ENCODE measurements around the gene PRKACB. TPM values are rescaled to one million over a fixed set of nuclear protein-coding genes. Genes with fewer than 3 reads are reported as not detected.

The PRKACB gene
- total RNA-seq, 2 experiments from 2014 or later: 68.8 to 69.1 TPM

- no peaks in the 10 kb centered on the region for H3K27me3 Mint-ChIP-seq
- DNase-seq: no peak
- ATAC-seq: no peak
- H3K4me3 Mint-ChIP-seq: no peak overlapping the region
- H3K36me3 Mint-ChIP-seq: peaks cover 2% of the 10 kb centered on the region
- no peaks in the 10 kb centered on the region for H3K9me3 Mint-ChIP-seq (ENCODE audit: low read depth)
- CTCF ChIA-PET: no interaction called here
- H3K27ac Mint-ChIP-seq: no peak overlapping the region
- H3K4me1 Mint-ChIP-seq: peaks cover 5% of the 10 kb centered on the region
These were observed 10.6 kb upstream of the PRKACB start for GRCh38 chr1:84133479-84133878.

- DNase-seq (no peak), ATAC-seq (no peak)
- Mint-ChIP-seq H3K9me3 (ENCODE audit: low read depth) (no peaks in the 10 kb centered on the region), H3K4me3 (no peak overlapping the region), H3K27me3 (no peaks in the 10 kb centered on the region), H3K4me1 (peaks cover 5% of the 10 kb centered on the region), H3K27ac (no peak overlapping the region), H3K36me3 (peaks cover 5% of the 10 kb centered on the region)
- CTCF ChIA-PET: interaction anchor here (1.6 kb wide), 1 partner anchor 298 kb away, joined by 3 read pairs; no protein-coding TSS in a partner anchor
These were observed 8.7 kb upstream of the PRKACB start for GRCh38 chr1:84135341-84135740.

DNA sequence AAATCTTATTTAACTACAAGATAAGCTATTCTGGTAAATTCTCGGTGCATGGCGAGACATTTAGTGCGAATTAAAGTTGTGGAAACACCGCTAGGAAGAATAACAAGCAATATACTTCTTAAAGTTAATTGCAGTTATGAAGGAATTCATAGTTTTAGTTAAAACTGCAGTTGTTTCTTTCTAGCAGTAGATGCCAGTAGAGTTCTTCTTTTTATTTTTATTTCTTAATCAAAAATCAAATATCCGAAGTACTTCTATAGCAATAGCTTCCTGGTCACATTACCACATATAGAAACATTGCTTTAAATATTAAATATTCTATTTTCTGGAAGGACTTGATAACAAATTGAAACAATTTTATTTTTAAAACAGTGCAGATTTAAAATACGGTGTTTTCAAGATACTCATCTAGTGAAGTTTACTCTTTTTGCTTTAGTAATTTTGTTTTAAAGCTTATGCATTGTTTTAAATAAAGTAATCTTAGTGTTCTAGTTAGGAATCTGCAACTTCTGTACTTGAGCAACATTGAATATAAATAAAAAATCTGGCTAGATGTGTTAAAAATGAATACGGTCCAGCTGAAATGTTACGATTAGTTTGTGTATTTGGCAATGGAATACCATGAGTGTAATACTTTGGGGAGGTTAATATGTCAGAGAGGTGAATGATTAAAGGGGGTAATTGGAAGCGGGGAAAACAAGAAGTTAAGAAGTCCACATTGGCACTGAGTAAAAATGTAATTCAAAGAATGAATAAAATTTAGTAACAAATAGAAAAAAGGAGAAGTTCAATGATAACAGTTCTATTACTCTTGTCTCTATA lies 2.7 kb upstream of the PRKACB start:
- no peak overlapping the region for H3K4me3 Mint-ChIP-seq
- CTCF ChIA-PET: interaction anchor here (0.7 to 3.7 kb wide), 11 partner anchors 11 to 614 kb away, joined by 3 to 41 read pairs (median 4); no protein-coding TSS in a partner anchor
- H3K27ac Mint-ChIP-seq: no peak overlapping the region
- DNase-seq (no peak), ATAC-seq (no peak)
- H3K9me3 Mint-ChIP-seq (ENCODE audit: low read depth): no peaks in the 10 kb centered on the region
- H3K36me3 Mint-ChIP-seq: peaks cover 9% of the 10 kb centered on the region
- H3K27me3 Mint-ChIP-seq: no peaks in the 10 kb centered on the region
- peaks cover 17% of the 10 kb centered on the region for H3K4me1 Mint-ChIP-seq

- CTCF ChIA-PET: interaction anchor here (1.2 to 3.6 kb wide), 10 partner anchors 19 to 1114 kb away, joined by 3 to 50 read pairs (median 6); partner anchors contain the start of genes C1orf52, GNG5 and SPATA1
- H3K4me3 Mint-ChIP-seq: peak overlapping the region; percentile 90
- H3K4me1 Mint-ChIP-seq: peaks cover 31% of the 10 kb centered on the region
- H3K36me3 Mint-ChIP-seq: peaks cover 12% of the 10 kb centered on the region
- no peaks in the 10 kb centered on the region for H3K27me3 Mint-ChIP-seq
- DNase-seq (no peak), ATAC-seq (peak; percentile 37)
- H3K9me3 Mint-ChIP-seq (ENCODE audit: low read depth): no peaks in the 10 kb centered on the region
- peak overlapping the region; percentile 99 for H3K27ac Mint-ChIP-seq
These were observed 997 bp downstream of the PRKACB start for GRCh38 chr1:84145068-84145467.

DNA sequence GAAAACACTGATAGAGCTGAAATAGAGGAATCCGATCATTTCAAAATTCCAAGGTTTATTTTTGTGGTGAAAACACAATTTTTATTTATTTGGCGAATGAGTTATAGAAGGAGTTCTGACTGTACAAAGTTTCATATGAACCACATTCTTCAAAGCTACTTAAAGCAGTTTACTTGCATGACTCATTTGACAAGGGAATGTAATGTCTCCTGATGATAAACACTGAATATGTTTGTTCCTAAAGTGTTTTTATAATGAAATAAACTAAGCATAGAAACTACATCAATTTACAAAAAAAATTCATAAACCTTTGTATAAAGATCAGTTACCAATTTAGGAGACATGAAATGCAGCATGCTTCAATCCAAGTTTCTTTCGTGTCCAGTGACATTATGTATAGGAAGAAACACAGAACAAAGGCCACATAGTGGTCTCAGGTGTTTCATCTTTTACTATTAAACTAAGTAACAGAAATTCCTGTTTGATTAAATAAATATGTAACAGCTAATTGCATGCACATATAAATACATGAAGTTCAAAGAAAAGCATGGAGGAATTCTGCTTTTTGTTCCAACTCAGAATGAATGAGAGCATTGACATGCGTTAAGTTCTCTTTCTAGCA lies 2.5 kb downstream of the PRKACB start:
- peak overlapping the region; percentile 90 for H3K4me3 Mint-ChIP-seq
- ATAC-seq: peak; percentile 60
- no peak for DNase-seq
- peaks cover 42% of the 10 kb centered on the region for H3K4me1 Mint-ChIP-seq
- no peaks in the 10 kb centered on the region for H3K9me3 Mint-ChIP-seq (ENCODE audit: low read depth)
- CTCF ChIA-PET: interaction anchor here (0.5 to 3.6 kb wide), 4 partner anchors 12 to 475 kb away, joined by 3 to 50 read pairs (median 3); no protein-coding TSS in a partner anchor
- no peaks in the 10 kb centered on the region for H3K27me3 Mint-ChIP-seq
- H3K27ac Mint-ChIP-seq: peak overlapping the region; percentile 99
- peaks cover 24% of the 10 kb centered on the region for H3K36me3 Mint-ChIP-seq

DNA sequence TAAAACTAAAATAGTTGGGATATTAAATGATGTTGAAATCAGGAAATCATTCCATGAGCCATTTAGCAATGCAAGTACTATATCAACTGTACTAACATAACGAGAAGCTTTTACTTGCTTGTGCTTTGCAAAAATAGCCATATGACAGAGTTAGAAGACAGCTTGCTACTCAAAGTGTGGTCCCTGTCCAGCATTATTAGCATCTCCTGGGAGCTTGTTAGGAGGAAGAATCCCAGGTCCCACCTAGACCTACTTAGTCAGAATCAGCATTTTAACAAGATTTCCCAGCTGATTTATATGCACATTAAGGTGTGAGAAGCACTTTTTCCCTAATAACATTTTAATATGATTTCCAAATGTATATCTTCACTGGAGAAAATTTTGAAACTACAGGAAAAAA lies 4.7 kb downstream of the PRKACB start:
- CTCF ChIA-PET: interaction anchor here (1.3 kb wide), 1 partner anchor 16 kb away, joined by 4 read pairs; no protein-coding TSS in a partner anchor

GRCh38 chr1:84152649-84153056 lies 8.6 kb downstream of the PRKACB start:
- ATAC-seq (peak; percentile 71), DNase-seq (no peak)
- peak overlapping the region; percentile 16 for H3K4me3 Mint-ChIP-seq
- peak overlapping the region; percentile 78 for H3K27ac Mint-ChIP-seq
- peaks cover 68% of the 10 kb centered on the region for H3K4me1 Mint-ChIP-seq
- no peaks in the 10 kb centered on the region for H3K27me3 Mint-ChIP-seq
- peaks cover 56% of the 10 kb centered on the region for H3K36me3 Mint-ChIP-seq
- CTCF ChIA-PET: interaction anchor here (1.0 to 1.2 kb wide), 3 partner anchors 9 to 16 kb away, joined by 4 to 5 read pairs (median 4); partner anchors contain the start of gene PRKACB
- no peaks in the 10 kb centered on the region for H3K9me3 Mint-ChIP-seq (ENCODE audit: low read depth)

More for the DNA sequence above, 4.7 kb downstream of the PRKACB start:
- ATAC-seq: no peak
- H3K27me3 Mint-ChIP-seq: no peaks in the 10 kb centered on the region
- H3K36me3 Mint-ChIP-seq: peaks cover 38% of the 10 kb centered on the region
- peaks cover 50% of the 10 kb centered on the region for H3K4me1 Mint-ChIP-seq
- no peak for DNase-seq
- no peaks in the 10 kb centered on the region for H3K9me3 Mint-ChIP-seq (ENCODE audit: low read depth)
- H3K27ac Mint-ChIP-seq: no peak overlapping the region
- H3K4me3 Mint-ChIP-seq: no peak overlapping the region

GRCh38 chr1:84155517-84155916 lies 11.4 kb downstream of the PRKACB start:
- CTCF ChIA-PET: no interaction called here
- H3K27me3 Mint-ChIP-seq: no peaks in the 10 kb centered on the region
- H3K4me3 Mint-ChIP-seq: no peak overlapping the region
- ATAC-seq (no peak), DNase-seq (no peak)
- H3K27ac Mint-ChIP-seq: peak overlapping the region; percentile 65
- peaks cover 2% of the 10 kb centered on the region for H3K9me3 Mint-ChIP-seq (ENCODE audit: low read depth)
- peaks cover 56% of the 10 kb centered on the region for H3K36me3 Mint-ChIP-seq
- peaks cover 65% of the 10 kb centered on the region for H3K4me1 Mint-ChIP-seq

- ATAC-seq (peak; percentile 45), DNase-seq (no peak)
- Mint-ChIP-seq H3K4me1 (peaks cover 64% of the 10 kb centered on the region), H3K27me3 (no peaks in the 10 kb centered on the region), H3K27ac (peak overlapping the region; percentile 64), H3K9me3 (ENCODE audit: low read depth) (peaks cover 2% of the 10 kb centered on the region), H3K36me3 (peaks cover 51% of the 10 kb centered on the region), H3K4me3 (no peak overlapping the region)
- CTCF ChIA-PET: no interaction called here
These were observed 12.1 kb downstream of the PRKACB start for GRCh38 chr1:84156210-84156621.

DNA sequence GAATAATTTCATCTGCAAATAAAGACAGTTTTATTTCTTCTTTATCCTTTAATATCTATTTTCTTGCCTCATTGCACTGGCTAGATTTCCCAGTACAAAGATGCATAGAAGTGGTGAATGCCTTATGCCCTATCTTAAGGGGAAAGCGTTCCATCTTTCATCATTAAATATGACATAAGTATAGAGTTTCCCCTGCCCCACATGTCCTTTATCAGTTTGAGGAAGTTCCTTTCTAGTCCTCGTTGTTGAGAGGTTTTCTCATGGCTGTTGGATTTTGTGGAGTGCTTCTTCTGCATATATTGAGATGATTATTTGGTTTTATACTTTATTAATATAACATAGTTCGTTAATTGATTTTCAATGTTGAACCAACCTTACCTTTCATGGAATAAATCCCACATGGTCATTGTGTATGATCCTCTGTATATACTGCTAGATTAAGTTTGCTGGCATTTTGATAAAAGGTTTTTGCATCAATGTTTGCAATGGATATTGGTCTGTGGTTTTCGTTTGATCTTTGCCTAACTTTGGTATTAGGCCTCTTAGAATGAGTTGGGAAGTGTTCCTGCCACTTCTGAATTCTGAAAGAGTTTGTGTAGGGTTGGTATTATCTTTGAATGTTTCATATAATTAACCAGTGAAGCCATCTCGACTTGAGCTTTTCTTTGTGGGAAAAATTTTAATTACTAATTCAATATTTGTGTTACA lies 15.6 kb downstream of the PRKACB start:
- DNase-seq: no peak
- CTCF ChIA-PET: no interaction called here
- H3K4me3 Mint-ChIP-seq: no peak overlapping the region
- H3K27ac Mint-ChIP-seq: no peak overlapping the region
- peaks cover 2% of the 10 kb centered on the region for H3K9me3 Mint-ChIP-seq (ENCODE audit: low read depth)
- peaks cover 38% of the 10 kb centered on the region for H3K36me3 Mint-ChIP-seq
- peaks cover 60% of the 10 kb centered on the region for H3K4me1 Mint-ChIP-seq
- no peak for ATAC-seq
- no peaks in the 10 kb centered on the region for H3K27me3 Mint-ChIP-seq

DNA sequence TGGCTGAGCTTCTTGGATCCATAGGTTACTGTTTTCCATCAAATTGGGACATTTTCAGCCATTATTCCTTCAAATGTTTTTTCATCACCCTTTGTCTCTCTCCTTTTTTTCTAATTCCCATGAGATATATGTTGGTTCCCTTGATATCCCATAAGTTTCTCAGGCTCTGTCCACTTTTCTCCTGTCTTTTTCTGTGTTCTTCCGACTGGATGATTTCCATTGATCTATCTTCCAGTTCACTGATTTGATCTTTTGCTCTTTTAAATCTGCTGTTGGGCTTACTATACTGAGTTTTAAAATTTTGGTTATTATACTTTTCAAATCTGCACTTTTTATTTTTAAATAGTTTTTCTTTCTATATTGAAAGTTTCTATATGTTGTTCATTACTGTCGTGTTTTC lies 18.2 kb downstream of the PRKACB start:
- DNase-seq: no peak
- peaks cover 27% of the 10 kb centered on the region for H3K36me3 Mint-ChIP-seq
- CTCF ChIA-PET: interaction anchor here (0.9 to 2.7 kb wide), 5 partner anchors 10 to 18 kb away, joined by 3 to 18 read pairs (median 3); partner anchors contain the start of gene PRKACB
- ATAC-seq: no peak
- H3K9me3 Mint-ChIP-seq (ENCODE audit: low read depth): peaks cover 2% of the 10 kb centered on the region
- H3K4me3 Mint-ChIP-seq: peak overlapping the region; percentile 43
- H3K27me3 Mint-ChIP-seq: no peaks in the 10 kb centered on the region
- H3K4me1 Mint-ChIP-seq: peaks cover 52% of the 10 kb centered on the region
- H3K27ac Mint-ChIP-seq: peak overlapping the region; percentile 65

DNA sequence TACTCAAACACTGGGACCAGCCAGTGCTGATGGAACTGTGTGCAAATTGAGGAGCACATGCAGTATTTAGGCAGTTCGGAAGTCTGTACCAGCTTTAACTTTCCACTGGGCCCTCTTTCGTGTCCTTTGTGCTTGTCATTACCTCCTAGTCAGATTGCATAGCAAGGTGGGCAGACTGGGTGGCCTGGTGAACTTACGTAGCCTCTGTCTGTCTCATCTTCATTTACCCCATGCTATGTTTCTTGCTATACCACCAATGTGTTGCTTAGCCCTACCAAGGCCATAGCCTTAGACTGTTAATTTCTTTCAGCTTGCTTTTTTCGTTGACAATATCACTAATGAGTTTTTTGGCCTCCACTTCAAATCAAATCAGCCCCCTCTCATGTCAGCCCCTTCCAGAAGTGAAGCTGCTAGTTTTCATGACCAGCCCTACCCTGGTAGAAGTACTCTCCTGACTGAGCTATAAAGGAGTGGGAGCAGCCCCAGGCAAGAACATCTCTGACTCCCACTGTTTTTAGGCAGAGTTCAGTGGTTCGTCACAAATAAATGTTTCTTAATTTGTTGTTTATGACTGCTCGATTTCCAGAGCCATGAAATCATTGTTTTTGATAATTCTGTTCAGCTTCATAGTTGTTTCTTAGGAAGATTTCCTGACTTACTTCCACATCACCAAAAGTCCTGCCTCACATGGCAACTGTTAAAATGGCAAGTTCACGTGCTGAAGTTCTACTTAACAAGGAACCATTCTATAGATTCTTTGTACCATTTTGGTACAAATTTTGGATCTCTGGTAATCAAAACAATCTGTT lies 19.3 kb downstream of the PRKACB start:
- peak overlapping the region; percentile 66 for H3K27ac Mint-ChIP-seq

More for the DNA sequence above, 19.3 kb downstream of the PRKACB start:
- Mint-ChIP-seq H3K4me1 (peaks cover 54% of the 10 kb centered on the region), H3K9me3 (ENCODE audit: low read depth) (peaks cover 2% of the 10 kb centered on the region), H3K36me3 (peaks cover 20% of the 10 kb centered on the region), H3K4me3 (peak overlapping the region; percentile 72), H3K27me3 (no peaks in the 10 kb centered on the region)
- DNase-seq (no peak), ATAC-seq (peak; percentile 24)
- CTCF ChIA-PET: interaction anchor here (0.6 to 2.7 kb wide), 6 partner anchors 11 to 992 kb away, joined by 3 to 18 read pairs (median 4); partner anchors contain the start of gene PRKACB

Measured in activated CD8-positive, alpha-beta memory T cell treated with anti-CD3 and anti-CD28 coated beads, Interleukin-2, amount 10 ng/mL, durations not matched to agents 7 days and 5 days (primary cell).